Measurements from ENCODE around the gene EXD3.
A peak's percentile ranks its signal among the peaks of the same experiment; 100 is the strongest.

The EXD3 gene

DNA sequence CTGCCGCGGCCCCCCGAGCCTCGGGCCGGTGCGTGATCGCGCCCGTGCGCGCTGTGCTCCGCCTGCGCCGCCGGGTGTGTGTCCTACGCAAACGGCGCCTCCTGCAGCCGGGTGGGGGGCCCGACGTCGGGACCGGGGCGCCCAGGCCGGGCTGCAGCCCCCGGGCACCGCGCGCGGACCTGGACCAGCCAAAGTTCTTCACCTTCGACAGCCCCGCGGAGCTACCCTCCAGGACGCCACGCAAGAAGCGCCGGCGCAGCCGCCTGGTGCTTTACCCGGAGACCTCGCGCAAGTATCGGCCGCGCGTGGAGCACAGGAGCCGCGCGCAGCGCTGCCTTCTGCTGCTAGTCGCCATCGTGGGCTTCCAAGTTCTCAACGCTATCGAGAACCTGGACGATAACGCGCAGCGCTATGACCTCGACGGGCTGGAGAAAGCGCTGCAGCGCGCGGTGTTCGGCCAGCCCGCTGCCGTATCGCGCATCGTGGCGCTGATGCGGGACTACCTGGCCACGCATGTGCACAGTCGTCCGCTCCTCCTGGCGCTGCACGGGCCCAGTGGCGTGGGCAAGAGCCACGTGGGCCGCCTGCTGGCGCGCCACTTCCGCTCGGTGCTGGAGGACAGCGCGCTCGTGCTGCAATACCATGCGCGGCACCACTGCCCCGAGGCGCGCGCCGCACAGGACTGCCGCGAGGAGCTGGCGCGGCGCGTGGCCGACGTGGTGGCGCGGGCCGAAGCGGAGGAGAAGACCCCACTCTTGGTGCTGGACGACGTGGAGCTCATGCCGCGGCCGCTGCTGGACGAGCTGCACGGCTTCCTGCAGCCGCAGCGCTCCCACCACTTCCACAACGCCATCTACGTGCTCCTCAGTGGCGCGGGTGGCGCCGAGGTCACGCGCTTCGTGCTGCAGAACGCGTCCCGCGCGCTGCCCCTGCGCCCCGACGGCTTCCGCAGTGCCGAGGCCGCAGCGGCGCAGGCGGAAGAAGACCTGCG, 143.9 kb downstream of the EXD3 start:
- no peak for DNase-seq

DNA sequence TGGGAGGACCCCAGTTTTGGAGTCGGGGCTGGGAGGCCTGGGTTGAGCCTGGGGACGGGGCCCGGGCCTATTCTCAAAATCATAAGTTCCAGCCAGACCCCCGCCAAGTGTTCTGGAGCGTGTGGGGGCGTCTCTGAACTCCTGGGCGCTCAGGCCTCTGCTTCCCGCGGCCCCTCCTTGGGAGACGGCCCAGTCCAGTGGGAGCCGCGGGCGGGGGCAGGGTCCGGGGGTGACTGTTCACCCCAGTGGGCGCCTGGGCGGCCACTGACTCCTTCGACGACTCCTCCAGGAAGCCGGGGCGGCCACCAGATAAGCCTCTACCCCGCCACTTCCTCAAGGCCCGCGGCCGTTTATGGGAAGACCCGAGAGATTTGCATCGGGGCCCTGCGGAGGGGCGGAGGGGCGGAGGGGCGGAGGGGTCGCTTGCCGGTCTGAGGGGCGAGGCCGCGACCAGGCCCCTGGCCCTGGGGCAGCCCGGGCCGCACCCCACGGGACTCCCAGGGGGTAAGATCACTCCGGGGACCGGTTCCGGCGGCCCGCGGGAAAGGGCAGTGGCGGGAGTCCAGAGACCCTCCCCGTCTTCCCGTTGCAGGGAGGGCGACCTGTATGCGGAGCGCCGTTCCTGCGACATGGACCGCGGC, 144.8 kb downstream of the EXD3 start:
- DNase-seq = no peak

DNA sequence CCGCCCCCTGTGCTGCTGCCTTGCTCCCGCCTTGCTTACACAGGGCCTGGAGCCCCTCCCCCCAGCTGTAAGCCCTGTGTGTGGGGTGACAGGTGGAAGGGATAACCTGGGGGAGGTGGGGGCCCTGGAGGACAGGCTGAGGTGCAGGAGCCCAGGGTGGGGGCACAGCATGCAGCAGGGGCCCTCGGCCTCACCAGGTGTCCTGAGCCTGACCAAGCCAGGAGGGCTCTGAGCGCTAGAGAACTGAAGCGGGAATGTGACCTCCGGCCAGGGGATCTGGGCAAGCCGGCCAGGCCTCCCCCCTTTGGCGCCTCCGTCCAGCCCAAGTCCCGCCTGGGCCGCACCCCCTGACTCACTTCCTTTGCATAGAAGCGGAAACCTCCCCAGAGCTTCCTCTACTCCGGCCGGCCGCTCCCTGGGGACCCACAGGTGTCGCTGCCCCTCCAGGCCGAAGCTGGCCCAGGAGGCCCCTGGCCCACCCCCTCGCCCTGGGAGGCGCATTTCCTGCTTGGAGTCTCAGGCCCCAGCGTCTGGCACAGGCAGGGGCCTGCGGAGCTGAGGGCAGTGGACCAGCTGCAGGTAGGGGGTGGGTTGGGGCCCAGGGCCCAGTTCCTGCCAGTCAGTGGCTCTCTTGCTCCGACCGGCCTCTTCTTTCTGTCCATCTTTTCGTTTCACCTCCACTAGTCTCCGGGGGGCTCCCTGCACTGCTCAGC, 145.5 kb downstream of the EXD3 start, which contains the start of gene TOR4A:
TSS of gene TOR4A (plus strand) at position 398 of the 713 bp plus-strand sequence. CDS start 964 bp downstream, outside the sequence.
- DNase-seq = no peak

DNA sequence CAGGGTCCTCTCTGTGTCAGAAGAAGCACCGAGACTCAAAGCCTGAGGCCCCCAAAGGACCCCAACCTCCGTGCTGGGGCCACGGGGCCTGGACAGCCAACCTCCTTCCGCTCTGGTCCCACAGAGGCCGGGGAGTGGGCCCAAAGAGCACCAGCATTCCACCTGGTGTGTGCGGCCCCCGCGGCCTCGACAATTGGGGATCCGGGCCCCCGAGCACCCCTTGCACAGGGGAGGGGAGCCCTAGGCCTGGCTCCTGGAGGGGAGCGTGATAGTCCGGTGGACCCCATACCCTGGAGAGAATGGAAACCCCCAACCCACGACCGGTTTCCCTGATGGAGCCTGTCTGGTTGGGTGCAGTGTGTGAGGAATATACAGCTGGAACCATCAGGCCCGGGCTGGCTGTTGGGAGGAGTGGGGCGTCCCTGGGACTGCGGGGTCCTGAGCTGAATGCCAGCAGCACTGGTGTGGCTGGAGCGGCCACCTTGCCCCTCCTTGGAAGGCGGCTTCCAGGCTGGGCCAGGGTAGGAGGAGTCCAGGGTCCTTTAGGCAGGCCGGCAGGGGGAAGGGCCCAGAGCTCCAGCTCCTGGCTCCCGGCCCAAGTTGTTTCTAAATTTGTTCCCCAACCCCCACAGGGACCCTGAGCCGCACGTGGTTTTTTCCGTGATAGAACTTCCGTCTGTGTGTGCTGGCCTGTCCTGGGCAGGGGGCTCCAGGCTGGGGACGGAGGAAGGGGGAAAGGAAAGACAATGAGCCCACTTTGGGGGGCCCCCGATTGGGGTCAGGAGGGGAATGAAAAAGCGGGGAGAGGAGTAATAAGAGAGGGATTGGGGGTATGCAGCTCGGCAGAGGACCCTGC, 146.3 kb downstream of the EXD3 start:
- no peak for DNase-seq

DNA sequence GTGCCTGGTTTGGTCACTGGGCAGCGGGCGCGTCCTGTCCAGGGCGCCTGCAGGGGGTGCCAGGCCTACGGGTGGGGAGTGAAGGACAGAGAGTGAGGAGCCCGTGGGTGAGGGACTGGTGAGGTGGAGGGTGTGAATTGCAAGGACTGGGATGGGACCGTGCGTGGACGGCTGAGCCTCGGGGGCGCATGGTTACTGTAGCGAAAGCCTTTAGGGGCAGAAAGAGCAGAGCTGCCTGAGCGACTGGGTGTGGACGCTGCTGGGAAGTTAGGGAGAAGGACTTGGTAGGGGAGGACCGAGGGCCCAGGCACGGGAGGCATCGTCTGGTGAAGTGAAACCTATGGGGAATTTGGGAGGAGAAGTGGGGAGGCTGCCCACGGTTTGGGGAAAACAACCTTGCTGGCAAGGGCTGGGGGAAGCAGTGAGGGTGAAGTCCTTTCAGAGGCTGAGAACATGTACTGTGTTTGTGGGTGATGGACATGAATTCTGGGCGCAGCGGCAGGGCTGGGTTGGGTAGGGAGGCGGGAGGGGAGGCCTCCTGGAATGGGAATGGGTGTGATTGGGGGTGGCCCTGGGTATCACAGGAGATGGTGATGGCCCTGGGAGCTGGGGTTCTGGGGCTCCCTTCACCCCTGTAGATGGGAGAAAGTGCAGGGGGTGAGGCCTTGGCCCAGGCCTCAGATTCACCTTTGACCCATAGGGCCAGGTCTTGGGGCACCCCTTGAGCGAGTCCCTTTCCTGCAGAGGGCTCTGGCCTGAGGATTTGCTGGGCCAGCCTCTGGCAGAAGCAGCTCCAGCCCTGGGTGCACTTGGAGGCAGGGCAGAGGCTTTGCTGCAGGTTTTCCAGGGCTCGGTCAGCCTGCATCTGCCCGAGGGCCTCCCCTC, 147.1 kb downstream of the EXD3 start:
- DNase-seq = no peak

DNA sequence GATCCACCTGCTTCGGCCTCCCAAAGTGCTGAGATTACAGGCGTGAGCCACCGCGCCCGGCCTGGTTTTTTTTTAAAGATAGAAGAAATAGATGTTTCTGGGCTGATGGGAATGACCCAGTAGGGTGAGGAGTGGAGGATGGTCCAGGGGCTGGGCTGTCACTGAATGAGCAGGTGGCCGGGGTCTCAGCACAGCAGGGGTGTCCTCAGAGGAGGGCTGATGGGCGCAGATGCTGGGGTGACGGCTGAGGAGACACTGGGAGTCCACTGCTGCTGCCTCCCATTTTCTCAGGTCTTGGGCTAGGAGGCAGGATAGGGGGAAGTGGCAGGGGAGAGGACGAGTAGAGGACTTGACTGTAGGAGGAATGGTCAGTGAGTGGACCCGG, 147.8 kb downstream of the EXD3 start:
- no peak for DNase-seq

DNA sequence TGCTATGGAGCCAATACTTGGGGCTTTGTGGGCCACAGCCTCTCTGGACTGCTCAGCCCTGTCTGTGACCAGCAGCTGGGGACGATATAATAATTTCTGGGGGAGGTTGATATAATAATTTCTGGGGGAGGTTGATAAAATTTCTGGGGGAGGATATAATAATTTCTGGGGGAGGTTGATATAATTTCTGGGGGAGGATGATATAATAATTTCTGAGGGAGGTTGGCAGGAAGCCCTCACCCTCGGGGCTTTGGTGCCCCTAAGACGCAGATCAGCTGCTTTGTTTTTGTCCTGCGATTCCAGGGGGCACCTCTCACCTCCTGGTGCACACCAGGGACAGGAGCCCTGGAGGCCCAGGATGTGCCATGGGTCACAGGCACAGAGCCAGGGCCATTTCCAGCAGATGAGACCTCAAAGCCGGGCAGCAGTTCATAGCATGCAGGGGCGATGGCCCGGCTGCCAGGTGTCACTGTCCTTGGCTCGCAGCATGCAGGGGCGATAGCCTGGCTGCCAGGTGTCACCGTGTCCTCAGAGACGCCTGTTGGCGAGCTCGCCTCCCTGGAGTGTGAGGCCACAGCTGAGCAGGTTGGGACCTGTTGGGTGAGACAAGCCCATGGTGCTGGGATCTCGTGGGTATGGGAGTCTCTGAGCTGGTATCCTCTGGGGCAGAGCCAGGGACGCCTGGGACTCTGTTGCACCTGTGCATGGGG, 149.2 kb downstream of the EXD3 start:
- peak; percentile 93 for DNase-seq

DNA sequence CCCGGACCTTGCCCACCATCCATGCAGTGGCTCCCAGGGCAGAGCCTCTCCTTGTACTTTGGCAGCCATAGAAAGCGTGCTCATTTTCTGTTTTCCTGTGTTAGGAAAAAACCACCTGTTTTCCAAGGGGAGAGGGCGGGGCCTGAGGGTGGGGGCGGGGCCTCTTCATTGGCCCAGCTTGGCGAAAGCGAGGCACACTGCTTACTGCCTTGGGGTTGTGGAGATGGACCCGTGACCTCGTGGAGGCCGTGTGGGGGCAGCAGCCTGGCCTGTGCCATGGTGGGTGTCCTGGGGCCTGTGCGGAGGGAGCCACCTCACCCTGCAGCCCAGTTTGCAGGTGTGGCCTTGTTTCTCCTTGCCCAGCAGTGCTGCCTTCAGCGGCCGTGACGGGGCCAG, 149.9 kb downstream of the EXD3 start:
- DNase-seq = peak; percentile 91

DNA sequence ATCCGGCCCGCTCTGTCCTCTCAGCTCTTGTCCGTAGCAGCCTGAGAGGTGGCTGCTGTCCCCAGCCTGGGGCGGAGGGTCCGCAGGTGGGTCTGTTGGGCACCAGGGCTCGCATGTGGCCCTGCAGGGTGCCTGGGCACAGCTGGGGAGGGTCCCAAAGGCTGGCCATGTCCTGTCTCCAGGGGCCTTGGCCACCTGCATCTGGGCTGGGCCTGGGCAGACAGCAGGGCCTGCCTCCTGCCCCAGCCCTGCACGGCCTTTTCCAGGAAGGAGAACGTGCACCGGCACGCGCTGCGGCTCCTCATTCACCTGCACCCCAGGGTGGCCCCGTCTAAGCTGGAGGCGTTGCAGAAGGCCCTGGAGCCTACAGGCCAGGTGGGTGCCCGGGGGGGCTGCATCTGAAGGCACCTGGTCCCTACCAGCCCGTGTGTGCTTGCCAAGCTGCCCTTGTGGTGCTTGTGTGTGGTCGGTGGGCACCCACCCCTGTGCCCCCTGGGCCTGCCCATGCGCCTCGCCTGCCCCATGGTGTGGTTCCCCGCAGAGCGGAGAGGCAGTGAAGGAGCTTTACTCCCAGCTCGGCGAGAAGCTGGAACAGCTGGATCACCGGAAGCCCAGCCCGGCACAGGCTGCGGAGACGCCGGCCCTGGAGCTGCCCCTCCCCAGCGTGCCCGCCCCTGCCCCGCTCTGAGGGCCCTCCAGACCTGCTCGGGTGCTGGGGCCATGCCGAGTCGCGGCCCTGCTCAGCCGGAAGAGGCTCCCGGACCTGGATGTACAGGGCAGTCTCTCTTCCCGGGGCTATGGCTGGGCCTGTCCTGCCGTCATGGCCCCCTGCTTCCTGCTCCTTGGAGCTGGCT, 150.5 kb downstream of the EXD3 start:
- DNase-seq = peak; percentile 85

DNA sequence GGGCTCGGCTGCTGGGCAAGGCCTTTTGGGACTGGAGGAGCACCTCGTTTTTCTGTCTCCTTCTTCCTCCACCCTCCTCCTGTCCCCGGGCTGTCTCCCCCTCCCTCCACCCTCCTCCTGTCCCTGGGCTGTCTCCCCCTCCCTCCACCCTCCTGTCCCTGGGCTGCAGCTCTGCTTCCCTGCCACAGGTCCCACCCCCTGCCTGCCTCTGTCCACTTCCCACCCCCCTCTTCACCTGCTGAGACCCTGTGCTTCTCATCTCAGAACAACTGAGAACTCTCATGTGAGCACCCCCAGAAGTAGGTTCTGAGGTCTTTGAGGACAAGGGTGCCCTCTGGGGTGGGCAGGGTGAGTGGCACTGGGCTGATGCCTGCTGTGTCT, 151.3 kb downstream of the EXD3 start:
- DNase-seq = no peak

DNA sequence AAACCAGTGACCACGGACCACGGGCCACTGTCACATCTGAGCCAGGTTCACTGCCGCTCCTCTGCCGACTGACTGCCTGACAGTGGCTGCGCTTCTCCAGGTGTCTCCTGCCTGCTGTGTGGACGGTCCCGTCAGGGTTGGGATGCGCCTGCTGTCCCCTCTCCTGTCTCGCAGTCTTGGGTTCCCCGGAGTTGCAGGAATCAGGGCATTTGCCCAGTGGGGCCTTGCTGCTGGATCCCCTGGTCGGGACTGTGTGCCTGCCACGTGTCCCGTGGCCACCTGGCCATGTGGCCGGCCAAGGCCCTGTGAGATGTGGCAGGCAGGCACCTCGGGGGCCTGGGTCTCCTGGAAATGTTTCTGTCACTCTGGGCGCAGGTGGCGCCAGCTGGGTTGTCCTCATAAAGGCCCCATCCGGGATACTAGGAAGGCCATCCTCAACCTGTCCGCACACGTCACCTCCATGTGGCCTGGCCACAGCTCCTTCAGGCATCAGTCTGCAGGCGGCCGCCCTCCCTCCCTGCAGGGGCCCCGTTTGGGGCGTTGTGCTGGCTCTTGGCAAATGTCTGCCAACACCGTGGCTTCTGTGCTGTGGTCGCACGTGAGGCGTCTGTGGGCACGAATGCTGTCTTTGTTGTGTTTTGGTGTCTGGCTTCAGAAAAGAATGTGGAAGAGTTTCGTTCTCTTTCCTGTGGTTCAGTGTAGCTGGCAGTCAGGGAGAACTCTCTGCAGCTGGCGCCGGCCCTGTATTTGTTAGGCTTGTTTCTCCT, 151.8 kb downstream of the EXD3 start:
- DNase-seq = no peak

DNA sequence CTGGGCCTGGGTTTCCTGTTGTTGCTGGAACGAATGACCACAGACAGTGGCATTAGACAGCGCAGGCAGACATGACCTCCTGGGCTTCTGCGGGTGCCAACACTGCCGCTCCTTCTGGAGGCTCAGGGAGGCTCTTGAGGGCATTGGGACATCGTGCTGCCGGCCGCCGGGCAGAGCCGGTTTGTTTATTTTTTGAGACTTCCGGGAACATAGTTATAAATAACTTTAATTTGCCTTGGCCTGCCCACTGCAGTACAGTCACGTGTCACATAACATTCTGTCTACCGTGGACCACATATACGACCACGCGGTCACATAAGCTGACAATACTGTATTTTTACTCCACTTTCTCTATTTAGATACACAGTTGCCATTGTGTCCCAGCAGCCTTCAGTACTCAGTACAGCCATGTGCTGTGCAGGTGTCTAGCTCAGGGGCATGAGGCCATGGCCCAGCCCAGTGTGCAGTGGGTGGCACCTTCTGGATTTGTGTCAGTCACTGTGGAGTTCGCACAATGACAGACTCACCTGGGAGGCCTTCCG, 153.7 kb downstream of the EXD3 start:
- DNase-seq = peak; percentile 80

DNA sequence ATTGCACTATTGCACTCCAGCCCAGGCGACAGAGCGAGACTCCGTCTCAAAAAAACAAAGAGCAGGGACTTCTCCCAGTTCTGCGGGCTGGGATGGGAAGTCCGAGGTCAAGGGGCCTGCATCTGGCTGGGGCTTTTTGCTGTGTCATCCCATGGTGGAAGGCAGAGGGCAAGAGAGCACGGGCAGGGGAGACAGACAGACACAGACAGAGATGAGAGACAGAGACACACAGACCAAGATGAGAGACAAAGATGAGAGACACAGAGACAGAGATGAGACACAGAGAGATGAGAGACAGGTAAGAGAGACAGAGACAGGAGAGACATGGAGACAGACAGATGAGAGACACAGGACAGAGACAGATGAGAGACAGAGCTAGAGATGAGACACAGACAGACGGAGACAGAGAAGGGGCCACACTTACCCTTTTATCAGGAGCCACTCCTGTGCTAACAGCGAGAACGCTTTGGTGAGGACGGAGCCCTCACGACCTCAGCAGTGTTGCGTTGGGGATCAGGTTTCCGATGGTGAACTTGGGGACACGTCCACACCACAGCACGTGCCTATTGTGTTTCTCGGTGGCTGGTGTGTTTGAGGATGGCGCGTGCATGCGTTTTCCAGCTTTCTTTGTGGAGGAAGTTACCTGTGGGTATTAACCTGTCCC, 154.3 kb downstream of the EXD3 start:
- no peak for DNase-seq

DNA sequence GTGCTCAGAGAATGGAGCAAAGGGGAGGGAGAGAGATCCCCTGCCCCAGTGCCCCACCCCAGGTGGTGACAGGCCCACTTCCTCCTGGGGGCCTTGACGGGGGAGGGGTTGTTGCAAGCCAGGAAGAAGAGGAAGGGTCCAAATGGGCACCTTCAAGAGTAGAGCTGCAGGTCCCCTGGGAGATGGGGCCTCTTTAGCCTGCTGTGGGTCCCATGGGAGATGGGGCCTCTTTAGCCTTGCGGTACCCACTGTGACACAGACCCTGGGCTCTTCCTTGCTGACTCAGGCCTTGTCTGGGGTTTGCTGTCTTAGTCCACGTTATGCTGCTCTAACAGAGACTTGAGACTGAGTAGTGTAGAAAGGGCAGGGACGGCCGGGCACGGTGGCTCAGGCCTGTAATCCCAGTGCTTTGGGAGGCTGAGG, 155.0 kb downstream of the EXD3 start:
- DNase-seq = no peak

DNA sequence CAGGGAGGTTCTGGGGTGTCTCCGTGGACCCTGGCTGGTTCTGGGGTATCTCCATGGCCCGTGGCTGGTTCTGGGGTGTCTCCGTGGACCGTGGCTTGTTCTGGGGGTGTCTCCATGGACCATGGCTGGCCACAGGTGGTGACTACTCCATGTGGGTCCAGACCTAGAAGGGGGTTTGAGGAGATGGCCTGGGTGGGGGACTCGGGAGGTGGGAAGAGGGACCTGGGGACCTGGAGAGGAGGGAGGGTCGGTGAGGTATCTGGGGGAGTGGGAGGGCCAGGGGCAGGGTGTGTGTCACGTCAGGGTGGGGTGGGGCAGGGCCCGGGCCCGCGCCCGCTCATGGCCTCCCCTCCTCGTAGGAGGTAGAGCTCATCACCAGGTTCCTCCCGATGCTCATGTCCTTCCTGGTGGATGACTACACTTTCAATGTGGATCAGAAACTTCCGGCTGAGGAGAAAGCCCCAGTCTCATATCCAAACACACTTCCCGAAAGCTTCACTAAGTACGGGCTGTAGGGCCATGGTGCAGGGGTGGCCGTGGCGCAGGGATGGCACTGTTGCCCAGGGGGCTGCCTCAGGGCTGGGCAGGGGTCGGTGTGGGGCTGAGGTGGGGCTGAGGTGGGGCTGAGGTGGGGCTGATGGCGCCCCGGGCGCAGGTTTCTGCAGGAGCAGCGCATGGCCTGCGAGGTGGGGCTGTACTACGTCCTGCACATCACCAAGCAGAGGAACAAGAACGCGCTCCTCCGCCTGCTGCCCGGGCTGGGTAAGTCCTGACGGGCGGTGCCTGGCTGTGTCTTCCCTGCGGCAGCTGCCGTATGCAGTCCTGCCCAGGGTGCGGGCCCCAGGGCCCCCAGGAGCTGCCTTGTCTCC, 156.1 kb downstream of the EXD3 start:
- no peak for DNase-seq

DNA sequence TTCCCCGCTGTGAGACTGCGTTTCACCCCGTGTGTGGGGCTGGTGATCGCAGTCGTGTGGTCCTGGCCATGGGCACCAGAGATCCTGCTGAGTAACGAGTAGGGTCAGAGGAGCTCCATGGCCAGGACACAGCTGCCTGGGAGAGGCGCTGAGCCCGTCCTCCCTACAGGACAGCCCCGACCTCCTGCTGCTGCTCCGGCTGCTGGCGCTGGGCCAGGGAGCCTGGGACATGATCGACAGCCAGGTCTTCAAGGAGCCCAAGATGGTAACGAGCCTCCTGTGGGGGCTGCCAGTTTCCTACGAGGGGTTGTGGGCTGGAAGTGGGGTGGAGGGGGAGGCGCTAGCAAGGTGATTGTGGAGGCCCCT, 156.8 kb downstream of the EXD3 start:
- DNase-seq = no peak

DNA sequence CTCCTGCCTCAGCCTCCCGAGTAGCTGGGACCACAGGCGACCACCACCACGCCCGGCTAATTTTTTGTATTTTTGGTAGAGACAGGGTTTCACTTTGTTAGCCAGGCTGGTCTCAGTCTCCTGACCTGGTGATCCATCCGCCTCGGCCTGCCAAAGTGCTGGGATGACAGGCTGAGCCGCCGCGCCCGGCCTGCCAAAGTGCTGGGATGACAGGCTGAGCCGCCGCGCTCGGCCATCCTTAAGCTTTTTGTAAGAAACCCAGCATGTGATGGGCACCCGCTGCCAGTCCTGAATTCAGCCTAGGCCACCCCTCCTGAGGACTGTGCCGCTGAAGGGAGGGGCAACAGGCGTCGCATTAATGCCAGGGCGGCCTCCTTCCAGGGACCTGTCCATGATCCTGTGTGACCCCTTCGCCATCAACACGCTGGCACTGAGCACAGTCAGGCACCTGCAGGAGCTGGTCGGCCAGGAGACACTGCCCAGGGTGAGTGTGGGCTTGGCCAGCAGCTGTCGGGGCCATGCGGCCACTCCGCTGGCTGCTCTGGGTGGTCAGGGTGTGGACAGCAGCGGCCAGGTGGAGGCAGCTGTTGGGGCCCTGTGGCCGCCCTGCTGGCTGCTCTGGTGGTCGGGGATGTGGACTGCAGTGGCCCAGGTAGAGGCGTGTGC, 157.3 kb downstream of the EXD3 start:
- DNase-seq = no peak

All from DMS53 (cell line).